HEK293 (cell line): ENCODE data around the gene ZNF429.

Experiments
- CTCF ChIA-PET: fragments of 350-600 bp; formaldehyde crosslinking; extraction: SDS; loops from one replicate; lab custom pipeline; 2021; ENCODE audit warnings: antibody characterized with exemption; lab: Yijun Ruan, JAX
- POLR2A ChIA-PET: fragments of 300-600 bp; formaldehyde crosslinking; extraction: SDS; loops from one replicate; lab custom pipeline; 2020; ENCODE audit warnings: antibody characterized with exemption, inconsistent platforms; lab: Yijun Ruan, JAX
- H3K27ac ChIP-seq: fragments of 200-500 bp; sonication (Bioruptor generic); 2 replicates; pipeline ENCODE4 v1.5.1; 2014; ENCODE audit warnings: low read depth, low read length, control low read depth, inconsistent platforms; ENCODE audit errors: extremely low read depth
- H3K36me3 ChIP-seq, 2 experiments: fragments of 200-500 bp in 1 of 2; sonication (Bioruptor generic) in 1 of 2; 1 replicate in 1 of 2; 2 replicates in 1 of 2; pipeline ENCODE4 v1.5.1; 2014 to 2017; ENCODE audit warnings: inconsistent platforms in 2 of 2, low read length in 2 of 2; ENCODE audit not compliant: control insufficient read depth in 2 of 2, insufficient read depth in 1 of 2
- H3K4me1 ChIP-seq: fragments of 200-500 bp; sonication (Bioruptor generic); 2 replicates; pipeline ENCODE4 v1.5.1; 2014; ENCODE audit warnings: mild to moderate bottlenecking, low read length, inconsistent platforms; ENCODE audit not compliant: control insufficient read depth, insufficient read depth
- H3K4me3 ChIP-seq: 2 replicates; pipeline ENCODE4 v1.5.1; 2011; ENCODE audit warnings: low read depth, mild to moderate bottlenecking, control low read depth, low read length, moderate library complexity
- H3K9me3 ChIP-seq: fragments of 200-500 bp; sonication (Bioruptor generic); 2 replicates; pipeline ENCODE4 v1.5.1; 2014; ENCODE audit warnings: low read depth, low read length, inconsistent platforms; ENCODE audit not compliant: control insufficient read depth, insufficient read depth
- FEZF1 ChIP-seq: fragments of 450-650 bp; formaldehyde crosslinking; IDR thresholded peaks from 2 replicates; pipeline ENCODE4 v1.5.1; 2016; ENCODE audit warnings: missing biosample characterization, missing genetic modification characterization
- HOXD13 ChIP-seq: sonication (generic); formaldehyde crosslinking; IDR thresholded peaks from 2 replicates; pipeline ENCODE4 v1.8.0; 2022; ENCODE audit warnings: missing genetic modification reagents, borderline replicate concordance
- MYNN ChIP-seq: fragments of 450-650 bp; formaldehyde crosslinking; IDR thresholded peaks from 2 replicates; pipeline ENCODE4 v1.5.1; 2016; ENCODE audit warnings: missing biosample characterization, missing genetic modification characterization, borderline replicate concordance
- ZBTB21 ChIP-seq: fragments of 450-650 bp; formaldehyde crosslinking; IDR thresholded peaks from 2 replicates; pipeline ENCODE4 v1.5.1; 2017; ENCODE audit warnings: missing biosample characterization, missing genetic modification characterization
- ZNF148 ChIP-seq: fragments of 450-650 bp; formaldehyde crosslinking; IDR thresholded peaks from 2 replicates; pipeline ENCODE4 v1.5.0; 2017; ENCODE audit warnings: missing biosample characterization, missing genetic modification characterization, borderline replicate concordance
- ZNF155 ChIP-seq: fragments of 450-650 bp; formaldehyde crosslinking; IDR thresholded peaks from 2 replicates; pipeline ENCODE4 v1.5.1; 2016; ENCODE audit warnings: missing biosample characterization, missing genetic modification characterization
- ZNF174 ChIP-seq: fragments of 450-650 bp; formaldehyde crosslinking; IDR thresholded peaks from 2 replicates; pipeline ENCODE4 v1.5.0; 2017; ENCODE audit warnings: missing biosample characterization, mild to moderate bottlenecking, missing genetic modification characterization
- ZNF18 ChIP-seq: fragments of 450-650 bp; formaldehyde crosslinking; IDR thresholded peaks from 2 replicates; pipeline ENCODE4 v1.5.1; 2016; ENCODE audit warnings: missing biosample characterization, missing genetic modification characterization
- ZNF202 ChIP-seq: fragments of 450-650 bp; formaldehyde crosslinking; IDR thresholded peaks from 2 replicates; pipeline ENCODE4 v1.5.1; 2016; ENCODE audit warnings: missing biosample characterization, missing genetic modification characterization, borderline replicate concordance
- ZNF26 ChIP-seq: fragments of 450-650 bp; formaldehyde crosslinking; IDR thresholded peaks from 2 replicates; pipeline ENCODE4 v1.5.1; 2016; ENCODE audit warnings: missing biosample characterization, missing genetic modification characterization
- ZNF391 ChIP-seq: fragments of 450-650 bp; formaldehyde crosslinking; IDR thresholded peaks from 2 replicates; pipeline ENCODE4 v1.5.1; 2016; ENCODE audit warnings: low read depth, missing biosample characterization, missing genetic modification characterization, borderline replicate concordance
- ZNF394 ChIP-seq: fragments of 450-650 bp; formaldehyde crosslinking; IDR thresholded peaks from 2 replicates; pipeline ENCODE4 v1.5.1; 2016; ENCODE audit warnings: missing biosample characterization, missing genetic modification characterization, mild to moderate bottlenecking, moderate library complexity, borderline replicate concordance
- ZNF510 ChIP-seq: fragments of 450-650 bp; formaldehyde crosslinking; IDR thresholded peaks from 2 replicates; pipeline ENCODE4 v1.5.1; 2018; ENCODE audit warnings: mild to moderate bottlenecking, missing genetic modification characterization, missing biosample characterization; ENCODE audit not compliant: insufficient replicate concordance
- ZNF561 ChIP-seq: fragments of 450-650 bp; IDR thresholded peaks from 2 replicates; pipeline ENCODE4 v1.5.1; 2018; ENCODE audit warnings: missing biosample characterization, missing genetic modification characterization, borderline replicate concordance
- ZNF645 ChIP-seq: fragments of 450-650 bp; formaldehyde crosslinking; IDR thresholded peaks from 2 replicates; pipeline ENCODE4; 2016; ENCODE audit warnings: missing biosample characterization, missing genetic modification characterization
- ZNF791 ChIP-seq: fragments of 450-650 bp; formaldehyde crosslinking; IDR thresholded peaks from 2 replicates; pipeline ENCODE4 v1.5.1; 2016; ENCODE audit warnings: missing biosample characterization, missing genetic modification characterization
- ZNF830 ChIP-seq: fragments of 450-650 bp; IDR thresholded peaks from 2 replicates; pipeline ENCODE4 v1.5.0; 2018; ENCODE audit warnings: missing biosample characterization, missing genetic modification characterization, low read depth, mild to moderate bottlenecking, moderate library complexity
- ZSCAN16 ChIP-seq: fragments of 450-650 bp; formaldehyde crosslinking; IDR thresholded peaks from 2 replicates; pipeline ENCODE4 v1.5.1; 2016; ENCODE audit warnings: missing biosample characterization, missing genetic modification characterization
- ZSCAN5A ChIP-seq: fragments of 450-650 bp; formaldehyde crosslinking; IDR thresholded peaks from 2 replicates; pipeline ENCODE4 v1.5.1; 2016; ENCODE audit warnings: missing biosample characterization, missing genetic modification characterization

Gene ZNF429

GRCh38 chr19:21580101-21580500 is 74.7 kb downstream of the ZNF429 start:
- H3K4me1 ChIP-seq = no peaks in the 10 kb centered on the region
- TF ChIP-seq ZNF18 (no peak), ZNF830 (tag by site-specific recombination) (no peak), ZNF174 (no peak), ZNF148 (tag by site-specific recombination) (no peak), ZNF561 (tag by site-specific recombination) (no peak), ZNF791 (tag by site-specific recombination) (no peak), ZNF510 (tag by site-specific recombination) (no peak), ZBTB21 (tag by site-specific recombination) (no peak)
- TF ChIP-seq, all 188 proteins: peak for 0
- H3K9me3 ChIP-seq = no peaks in the 10 kb centered on the region; the same call in 1 of the 2 replicates
- CTCF ChIA-PET = no interaction called here
- H3K4me3 ChIP-seq = no peak overlapping the region
- H3K27ac ChIP-seq = no peak overlapping the region
- POLR2A ChIA-PET = no interaction called here
- no peaks in the 10 kb centered on the region for H3K36me3 ChIP-seq

- H3K4me1 ChIP-seq = no peaks in the 10 kb centered on the region
- no peak overlapping the region for H3K4me3 ChIP-seq
- POLR2A ChIA-PET = no interaction called here
- H3K9me3 ChIP-seq = no peaks in the 10 kb centered on the region; the same call in 1 of the 2 replicates
- no peak overlapping the region for H3K27ac ChIP-seq
- TF ChIP-seq FEZF1 (tag by site-specific recombination) (no peak), ZNF155 (tag by site-specific recombination) (no peak), ZNF26 (tag by site-specific recombination) (no peak), ZNF202 (tag by site-specific recombination) (no peak), ZNF391 (no peak), MYNN (tag by site-specific recombination) (no peak), ZNF645 (no peak), HOXD13 (CRISPR knock-in tag) (no peak), ZSCAN16 (tag by site-specific recombination) (no peak), ZSCAN5A (tag by site-specific recombination) (no peak), ZNF394 (no peak)
- CTCF ChIA-PET = no interaction called here
- no peaks in the 10 kb centered on the region for H3K36me3 ChIP-seq
Observed at GRCh38 chr19:21580818-21581217, 75.4 kb downstream of the ZNF429 start.
